Right lobe of liver (tissue), 4 donors: ENCODE data around the gene PROSER2.

Source experiments
- POLR2A ChIP-seq: fragments of 450-650 bp; IDR thresholded peaks from one replicate; pipeline ENCODE4 v1.6.1; 2017; ENCODE audit warnings: antibody characterized with exemption, mild to moderate bottlenecking
- TF ChIP-seq, protein P1 (sequence below), 4 donors: fragments of 200-600 bp in 3 of 4; fragments of 450-650 bp in 1 of 4; IDR thresholded peaks; one replicate each; pipeline versions ENCODE4 v1.5.1 to v1.8.0; 2016 to 2022; ENCODE audit warnings: antibody characterized with exemption in 4 of 4, mild to moderate bottlenecking in 2 of 4
- donor health status: DM: no; HTN: no; CAD: no.
- donor health status: DM: no; HTN: no; CAD: no.
- donor health status: DM: no; HTN: yes; CAD: no.

GRCh38 chr10:11776080-11776479 is 47.1 kb upstream of the PROSER2 start:
- TF ChIP-seq, protein P1, sequence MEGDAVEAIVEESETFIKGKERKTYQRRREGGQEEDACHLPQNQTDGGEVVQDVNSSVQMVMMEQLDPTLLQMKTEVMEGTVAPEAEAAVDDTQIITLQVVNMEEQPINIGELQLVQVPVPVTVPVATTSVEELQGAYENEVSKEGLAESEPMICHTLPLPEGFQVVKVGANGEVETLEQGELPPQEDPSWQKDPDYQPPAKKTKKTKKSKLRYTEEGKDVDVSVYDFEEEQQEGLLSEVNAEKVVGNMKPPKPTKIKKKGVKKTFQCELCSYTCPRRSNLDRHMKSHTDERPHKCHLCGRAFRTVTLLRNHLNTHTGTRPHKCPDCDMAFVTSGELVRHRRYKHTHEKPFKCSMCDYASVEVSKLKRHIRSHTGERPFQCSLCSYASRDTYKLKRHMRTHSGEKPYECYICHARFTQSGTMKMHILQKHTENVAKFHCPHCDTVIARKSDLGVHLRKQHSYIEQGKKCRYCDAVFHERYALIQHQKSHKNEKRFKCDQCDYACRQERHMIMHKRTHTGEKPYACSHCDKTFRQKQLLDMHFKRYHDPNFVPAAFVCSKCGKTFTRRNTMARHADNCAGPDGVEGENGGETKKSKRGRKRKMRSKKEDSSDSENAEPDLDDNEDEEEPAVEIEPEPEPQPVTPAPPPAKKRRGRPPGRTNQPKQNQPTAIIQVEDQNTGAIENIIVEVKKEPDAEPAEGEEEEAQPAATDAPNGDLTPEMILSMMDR (IDR thresholded peaks at IDR 0.05): no peak
- no peak for TF ChIP-seq POLR2A
